Astrocyte of the spinal cord (primary cell): ENCODE measurements around the gene GLCCI1.
"Not testable (repeated sequence)": the region's sequence is repeated elsewhere in the genome, so short reads cannot be mapped to it uniquely, and the experiment has no call there.

Experiments
- DNase-seq: peaks from one replicate; pipeline ENCODE4 v3.0.0; 2011; ENCODE audit warnings: low read depth, low spot score
- H3K4me3 ChIP-seq: 2 replicates; pipeline ENCODE4 v1.5.1; 2011; ENCODE audit warnings: low read depth, mild to moderate bottlenecking, low read length, moderate library complexity
- CTCF ChIP-seq: IDR thresholded peaks from 2 replicates; pipeline ENCODE4 v1.5.1; 2012; ENCODE audit warnings: low read depth, mild to moderate bottlenecking, low read length, inconsistent platforms
- in situ Hi-C: cut with HindIII; loops from 2 replicates; pipeline ENCODE4 v1.10.0; 2017; ENCODE audit warnings: low sequenced_read_pairs

Gene GLCCI1

GRCh38 chr7:8060241-8060640, 91.6 kb downstream of the GLCCI1 start:
- peak; percentile 26 for DNase-seq
- TF ChIP-seq CTCF, result no peak
- no peak overlapping the region for H3K4me3 ChIP-seq
- in situ Hi-C loops, result no loop called here

- DNase-seq, H3K4me3 ChIP-seq, in situ Hi-C loops: not testable (repeated sequence)
Observed at GRCh38 chr7:8063300-8063699, 94.7 kb downstream of the GLCCI1 start.

GRCh38 chr7:8063706-8064297, 95.2 kb downstream of the GLCCI1 start:
- no peak for TF ChIP-seq CTCF
- H3K4me3 ChIP-seq, result no peak overlapping the region
- in situ Hi-C loops, result no loop called here
- DNase-seq, result peak; percentile 39

GRCh38 chr7:8064828-8065227, 96.2 kb downstream of the GLCCI1 start:
- in situ Hi-C loops, result no loop called here
- no peak for TF ChIP-seq CTCF
- H3K4me3 ChIP-seq, result no peak overlapping the region

GRCh38 chr7:8065356-8065813, 96.8 kb downstream of the GLCCI1 start:
- H3K4me3 ChIP-seq, result no peak overlapping the region
- TF ChIP-seq CTCF, result no peak
- peak; percentile 96 for DNase-seq
- in situ Hi-C loops, result no loop called here

More at GRCh38 chr7:8064828-8065227, 96.2 kb downstream of the GLCCI1 start:
- DNase-seq, result no peak

- no peak for TF ChIP-seq CTCF
- DNase-seq, result no peak
- no peak overlapping the region for H3K4me3 ChIP-seq
- in situ Hi-C loops, result no loop called here
Observed at GRCh38 chr7:8068892-8069686, 100.5 kb downstream of the GLCCI1 start.
